GM19467 (cell line): ENCODE data around the gene LRP10.
A peak's percentile ranks its signal among the peaks of the same experiment; 100 is the strongest.
"Not testable (repeated sequence)": the region's sequence is repeated elsewhere in the genome, so short reads cannot be mapped to it uniquely, and the experiment has no call there.

Experiments used
- ATAC-seq: cut with Tn5 transposase; IDR thresholded peaks from one replicate; pipeline ENCODE4 v1.9.1; 2021; ENCODE audit warnings: mild to moderate bottlenecking, moderate library complexity; ENCODE audit not compliant: unreplicated experiment

LRP10 gene

GRCh38 chr14:22843123-22843925 is 28.2 kb upstream of the LRP10 start:
- ATAC-seq: no peak

- ATAC-seq: no peak
Observed at GRCh38 chr14:22844221-22845102, 27.1 kb upstream of the LRP10 start.

DNA sequence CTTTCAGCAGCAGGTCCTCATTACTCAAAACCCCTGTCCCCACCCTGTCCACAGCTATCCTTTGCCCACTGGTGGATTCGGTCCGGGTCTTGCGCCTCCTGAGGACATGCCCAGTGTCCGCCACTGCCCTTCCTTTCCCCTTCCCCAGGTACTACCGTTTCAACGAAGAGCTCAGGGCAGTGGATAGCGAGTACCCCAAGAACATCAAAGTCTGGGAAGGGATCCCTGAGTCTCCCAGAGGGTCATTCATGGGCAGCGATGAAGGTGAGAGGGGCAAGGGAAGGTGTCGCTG is 26.5 kb upstream of the LRP10 start:
- ATAC-seq: no peak

DNA sequence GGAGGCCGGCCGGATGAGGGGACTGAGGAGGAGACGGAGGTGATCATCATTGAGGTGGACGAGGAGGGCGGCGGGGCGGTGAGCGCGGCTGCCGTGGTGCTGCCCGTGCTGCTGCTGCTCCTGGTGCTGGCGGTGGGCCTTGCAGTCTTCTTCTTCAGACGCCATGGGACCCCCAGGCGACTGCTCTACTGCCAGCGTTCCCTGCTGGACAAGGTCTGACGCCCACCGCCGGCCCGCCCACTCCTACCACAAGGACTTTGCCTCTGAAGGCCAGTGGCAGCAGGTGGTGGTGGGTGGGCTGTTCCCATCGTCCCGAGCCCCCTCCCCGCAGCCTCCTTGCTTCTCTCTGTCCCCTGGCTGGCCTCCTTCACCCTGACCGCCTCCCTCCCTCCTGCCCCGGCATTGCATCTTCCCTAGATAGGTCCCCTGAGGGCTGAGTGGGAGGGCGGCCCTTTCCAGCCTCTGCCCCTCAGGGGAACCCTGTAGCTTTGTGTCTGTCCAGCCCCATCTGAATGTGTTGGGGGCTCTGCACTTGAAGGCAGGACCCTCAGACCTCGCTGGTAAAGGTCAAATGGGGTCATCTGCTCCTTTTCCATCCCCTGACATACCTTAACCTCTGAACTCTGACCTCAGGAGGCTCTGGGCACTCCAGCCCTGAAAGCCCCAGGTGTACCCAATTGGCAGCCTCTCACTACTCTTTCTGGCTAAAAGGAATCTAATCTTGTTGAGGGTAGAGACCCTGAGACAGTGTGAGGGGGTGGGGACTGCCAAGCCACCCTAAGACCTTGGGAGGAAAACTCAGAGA is 25.5 kb upstream of the LRP10 start:
- no peak for ATAC-seq

GRCh38 chr14:22846811-22847307 is 24.7 kb upstream of the LRP10 start:
- no peak for ATAC-seq

DNA sequence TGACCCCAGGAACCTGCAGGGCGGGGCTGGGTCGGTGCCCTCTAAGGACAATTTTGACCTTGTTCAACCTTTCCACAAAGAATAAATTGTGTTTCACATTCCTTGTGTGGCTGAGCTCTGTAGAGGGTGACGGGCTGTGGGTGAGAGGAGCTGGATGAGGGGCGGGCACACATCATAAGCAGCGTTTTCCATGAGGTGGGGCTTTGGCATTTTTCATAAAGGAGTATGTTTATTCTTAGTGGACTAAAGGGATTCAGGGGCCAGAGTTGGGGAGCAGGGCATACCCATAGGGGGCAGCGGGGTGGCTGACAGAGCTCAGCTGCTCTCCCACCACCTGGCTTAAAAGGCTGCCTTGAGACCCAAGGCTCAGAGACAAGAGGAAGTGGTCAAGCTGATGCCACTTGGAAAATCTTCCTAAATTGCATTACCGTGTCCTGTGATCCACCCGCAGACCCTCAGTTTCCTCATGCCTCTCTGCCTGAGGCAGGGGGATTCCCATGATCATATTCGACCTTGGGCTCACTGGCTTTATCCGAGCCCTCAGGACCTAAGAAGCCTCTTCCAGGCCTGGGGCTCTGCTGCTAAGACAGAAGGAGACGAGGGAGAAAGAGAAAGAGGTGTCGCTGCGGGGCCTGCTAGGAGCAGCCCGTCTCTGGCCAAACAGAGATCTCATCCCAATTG is 23.7 kb upstream of the LRP10 start:
- no peak for ATAC-seq

GRCh38 chr14:22848351-22849164 is 23.0 kb upstream of the LRP10 start:
- no peak for ATAC-seq

DNA sequence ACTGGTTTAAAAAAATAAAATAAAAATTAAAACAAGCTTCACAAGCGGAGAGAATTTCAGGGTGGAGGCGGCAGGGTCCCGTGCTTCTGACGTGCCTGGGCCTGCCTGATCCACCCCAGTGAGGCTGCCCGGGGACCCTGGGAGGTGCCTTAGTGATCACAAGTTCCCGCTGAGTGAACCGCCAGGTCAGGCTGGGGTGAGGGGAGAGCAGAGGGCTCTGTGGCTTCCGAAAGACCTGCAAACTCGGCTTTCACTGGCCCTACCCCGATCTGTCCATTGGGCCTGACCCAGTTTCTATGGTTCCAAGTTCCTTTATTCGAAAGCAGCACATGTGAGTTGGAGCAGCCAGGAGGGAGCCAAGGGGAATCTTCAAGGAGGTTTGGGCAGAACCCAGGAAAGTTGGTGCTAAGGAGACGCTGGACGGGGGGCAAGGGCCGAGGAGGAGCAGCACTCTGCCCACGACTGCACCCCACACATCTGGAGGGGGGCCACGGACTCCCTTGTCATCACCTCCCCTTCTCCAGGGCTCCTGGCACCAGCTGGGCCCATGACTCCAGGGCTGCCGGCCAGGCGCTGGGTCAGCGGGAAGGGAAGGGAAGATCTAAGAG is 22.2 kb upstream of the LRP10 start:
- no peak for ATAC-seq

GRCh38 chr14:22850944-22851764 is 20.4 kb upstream of the LRP10 start:
- ATAC-seq: no peak

GRCh38 chr14:22852178-22852577 is 19.4 kb upstream of the LRP10 start:
- not testable (repeated sequence) for ATAC-seq

GRCh38 chr14:22852599-22852939 is 19.0 kb upstream of the LRP10 start:
- ATAC-seq: no peak

DNA sequence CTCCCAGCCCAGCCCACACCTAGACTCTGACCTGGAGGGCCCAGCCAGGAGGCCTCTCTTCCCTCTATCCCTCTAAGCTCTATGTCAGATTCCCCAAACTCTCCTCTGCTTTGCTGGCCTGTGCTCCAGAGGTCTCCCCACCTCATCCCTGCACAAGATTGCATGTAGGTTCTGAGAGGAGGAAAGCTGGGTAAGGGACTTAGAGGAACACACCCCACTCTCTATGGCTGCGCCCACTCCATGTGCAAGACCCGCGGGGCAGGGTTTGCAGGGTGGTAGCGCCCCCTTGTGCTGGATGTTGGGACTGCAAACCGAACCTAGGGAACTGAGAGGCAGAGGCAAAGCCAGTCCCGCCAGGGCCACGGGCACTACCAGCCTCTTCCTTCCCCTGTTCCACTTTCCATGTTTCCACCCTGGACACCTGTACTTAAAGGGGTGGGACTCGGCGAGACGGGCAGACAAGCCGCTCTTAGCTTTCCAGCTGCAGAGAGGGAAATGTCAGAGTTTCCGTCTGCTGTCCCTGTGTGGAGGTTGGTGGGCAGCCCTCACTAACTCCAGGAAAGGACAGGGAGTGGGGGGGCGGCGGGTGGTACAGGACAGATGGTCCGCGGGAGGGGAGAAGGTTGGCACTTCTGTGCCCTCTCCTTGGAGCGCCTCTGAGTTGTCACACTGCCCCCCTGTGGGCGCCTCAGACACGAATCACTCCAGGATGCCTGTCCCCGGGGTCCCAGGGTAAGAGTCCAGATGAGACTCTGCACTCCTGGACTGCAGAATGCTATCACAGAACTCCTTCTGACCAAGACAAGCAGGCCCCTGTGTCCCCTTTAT is 18.4 kb upstream of the LRP10 start:
- ATAC-seq: peak; percentile 50

DNA sequence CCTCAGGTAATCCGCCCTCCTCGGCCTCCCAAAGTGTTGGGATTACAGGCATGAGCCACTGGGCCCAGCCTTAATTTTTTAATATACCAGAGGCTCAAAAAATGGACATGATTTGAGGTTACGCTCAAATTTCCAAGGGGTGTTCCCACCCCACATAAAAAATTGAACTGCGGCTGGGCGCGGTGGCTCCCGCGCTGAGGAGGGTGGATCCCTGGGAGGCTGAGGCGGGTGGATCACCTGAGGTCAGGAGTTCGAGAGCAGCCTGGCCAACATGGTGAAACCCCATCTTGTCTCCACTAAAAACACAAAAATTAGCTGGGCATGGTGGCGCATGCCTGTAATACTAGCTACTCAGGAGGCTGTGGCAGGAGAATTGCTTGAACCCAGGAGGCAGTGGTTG is 17.2 kb upstream of the LRP10 start:
- ATAC-seq: not testable (repeated sequence)

DNA sequence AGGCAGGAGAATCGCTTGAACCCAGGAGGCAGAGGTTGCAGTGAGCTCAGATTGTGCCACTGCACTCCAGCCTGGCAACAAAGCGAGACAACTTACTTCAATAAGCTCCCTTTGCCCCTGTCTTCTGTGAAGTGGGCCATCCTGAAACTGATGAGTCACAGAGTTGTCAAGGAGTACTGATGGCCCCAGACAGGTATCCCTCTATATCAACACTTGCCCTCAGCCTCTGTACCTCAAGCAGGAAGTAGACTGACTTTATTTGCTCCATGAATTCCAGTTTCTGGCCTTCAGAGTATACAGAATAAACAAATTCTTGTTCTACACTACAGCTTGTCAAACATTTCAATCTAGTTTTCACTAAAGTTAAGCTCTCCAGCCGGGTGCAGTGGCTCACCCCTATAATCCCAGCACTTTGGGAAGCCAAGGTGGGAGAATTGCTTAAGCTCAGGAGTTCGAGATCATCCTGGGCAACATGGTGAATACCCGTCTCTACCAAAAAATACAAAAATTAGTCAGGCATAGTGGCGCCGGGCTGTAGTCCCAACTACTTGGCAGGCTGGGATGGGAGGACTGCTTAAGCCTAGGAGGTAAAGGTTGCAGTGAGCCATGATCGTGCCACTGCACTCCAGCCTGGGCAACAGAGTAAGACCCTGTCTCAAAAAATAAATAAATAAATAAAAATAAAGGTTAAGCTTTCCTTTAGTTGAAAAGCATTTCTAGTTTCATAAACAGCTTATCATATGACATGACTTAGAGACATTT is 16.4 kb upstream of the LRP10 start:
- ATAC-seq: no peak

- no peak for ATAC-seq
Observed at GRCh38 chr14:22856428-22856827, 15.1 kb upstream of the LRP10 start.

- ATAC-seq: not testable (repeated sequence)
Observed at GRCh38 chr14:22860377-22860776, 11.2 kb upstream of the LRP10 start.

GRCh38 chr14:22861651-22862050 is 9.9 kb upstream of the LRP10 start:
- ATAC-seq: no peak
